ENCODE data around the gene DNAJC17. TPM values are rescaled to one million over a fixed set of nuclear protein-coding genes. Genes with fewer than 3 reads are reported as not detected.

The DNAJC17 gene
- total RNA-seq, 1 experiment from 2014 or later: 34.5 TPM

- peak; percentile 46 for DNase-seq (ENCODE audit: low spot score)
- Histone ChIP-seq H3K27me3 (replicated peaks; ENCODE audit: insufficient read depth, low read depth, low read length, poor library complexity) (no peaks in the 10 kb centered on the region), H3K27ac (ENCODE audit: low read depth, low read length, poor library complexity, severe bottlenecking) (peak overlapping the region; percentile 53), H3K4me1 (ENCODE audit: insufficient read depth, low read length, poor library complexity, severe bottlenecking) (peaks cover 19% of the 10 kb centered on the region), H3K4me3 (ENCODE audit: low read depth, low read length, poor library complexity, severe bottlenecking) (no peak overlapping the region), H3K36me3 (ENCODE audit: insufficient read depth, low read length, poor library complexity, severe bottlenecking) (peaks cover 42% of the 10 kb centered on the region), H3K9me3 (ENCODE audit: low read depth, low read length, poor library complexity, severe bottlenecking) (no peaks in the 10 kb centered on the region)
- TF ChIP-seq EZH2 (IDR thresholded peaks at IDR 0.05; ENCODE audit: borderline replicate concordance, low read depth, low read length, poor library complexity, severe bottlenecking): no peak
- TF ChIP-seq CTCF (conservative IDR thresholded peaks at IDR 0.05; ENCODE audit: low read depth, low read length): no peak
- POLR2A ChIA-PET (ENCODE audit: low non-redundant PET): no interaction called here
- CTCF ChIA-PET: interaction anchor here (0.7 kb wide), 1 partner anchor 964 kb away, joined by 6 read pairs; no protein-coding TSS in a partner anchor
- intact Hi-C loops (cut with micrococcal nuclease; ENCODE audit: unreplicated experiment): no loop called here
- no TSS peak for BruUV-seq (replicated peaks)
Observed at GRCh38 chr15:40723919-40724318, 83.4 kb downstream of the DNAJC17 start.

GRCh38 chr15:40722934-40723333 lies 84.3 kb downstream of the DNAJC17 start:
- BruUV-seq (replicated peaks): no TSS peak
- peak; percentile 65 for DNase-seq (ENCODE audit: low spot score)
- Histone ChIP-seq H3K36me3 (ENCODE audit: insufficient read depth, low read length, poor library complexity, severe bottlenecking) (peaks cover 42% of the 10 kb centered on the region), H3K9me3 (ENCODE audit: low read depth, low read length, poor library complexity, severe bottlenecking) (no peaks in the 10 kb centered on the region), H3K4me3 (ENCODE audit: low read depth, low read length, poor library complexity, severe bottlenecking) (no peak overlapping the region), H3K4me1 (ENCODE audit: insufficient read depth, low read length, poor library complexity, severe bottlenecking) (peaks cover 19% of the 10 kb centered on the region), H3K27ac (ENCODE audit: low read depth, low read length, poor library complexity, severe bottlenecking) (peak overlapping the region; percentile 53), H3K27me3 (replicated peaks; ENCODE audit: insufficient read depth, low read depth, low read length, poor library complexity) (no peaks in the 10 kb centered on the region)
- CTCF ChIA-PET: interaction anchor here (1.1 kb wide), 1 partner anchor 24 kb away, joined by 3 read pairs; no protein-coding TSS in a partner anchor
- POLR2A ChIA-PET (ENCODE audit: low non-redundant PET): no interaction called here
- TF ChIP-seq CTCF (conservative IDR thresholded peaks at IDR 0.05; ENCODE audit: low read depth, low read length): no peak
- TF ChIP-seq EZH2 (IDR thresholded peaks at IDR 0.05; ENCODE audit: borderline replicate concordance, low read depth, low read length, poor library complexity, severe bottlenecking): no peak
- intact Hi-C loops (cut with micrococcal nuclease; ENCODE audit: unreplicated experiment): no loop called here

GRCh38 chr15:40722354-40722753 lies 84.9 kb downstream of the DNAJC17 start:
- CTCF ChIA-PET: interaction anchor here (1.1 kb wide), 1 partner anchor 24 kb away, joined by 3 read pairs; no protein-coding TSS in a partner anchor
- DNase-seq (ENCODE audit: low spot score): no peak
- Histone ChIP-seq H3K4me3 (ENCODE audit: low read depth, low read length, poor library complexity, severe bottlenecking) (no peak overlapping the region), H3K27ac (ENCODE audit: low read depth, low read length, poor library complexity, severe bottlenecking) (no peak overlapping the region), H3K36me3 (ENCODE audit: insufficient read depth, low read length, poor library complexity, severe bottlenecking) (peaks cover 47% of the 10 kb centered on the region), H3K9me3 (ENCODE audit: low read depth, low read length, poor library complexity, severe bottlenecking) (no peaks in the 10 kb centered on the region), H3K4me1 (ENCODE audit: insufficient read depth, low read length, poor library complexity, severe bottlenecking) (peaks cover 19% of the 10 kb centered on the region), H3K27me3 (replicated peaks; ENCODE audit: insufficient read depth, low read depth, low read length, poor library complexity) (no peaks in the 10 kb centered on the region)
- intact Hi-C loops (cut with micrococcal nuclease; ENCODE audit: unreplicated experiment): no loop called here
- TF ChIP-seq CTCF (conservative IDR thresholded peaks at IDR 0.05; ENCODE audit: low read depth, low read length) (no peak), EZH2 (IDR thresholded peaks at IDR 0.05; ENCODE audit: borderline replicate concordance, low read depth, low read length, poor library complexity, severe bottlenecking) (no peak)
- POLR2A ChIA-PET (ENCODE audit: low non-redundant PET): no interaction called here
- no TSS peak for BruUV-seq (replicated peaks)

All from A673 (cell line).